Immature natural killer cell (primary cell): ENCODE data around the gene DSCAML1. TPM values are rescaled to one million over a fixed set of nuclear protein-coding genes. Genes with fewer than 3 reads are reported as not detected.

Experiments used
- DNase-seq, 3 donors: peaks; one replicate each; pipeline ENCODE4 v3.0.0; 2022; ENCODE audit warnings: mixed read lengths in 1 of 3
- H3K27ac Mint-ChIP-seq, 6 donors: one replicate each; pipeline ENCODE4 v1.8.0; 2020; ENCODE audit warnings: mixed read lengths in 6 of 6, mild to moderate bottlenecking in 5 of 6, inconsistent platforms in 4 of 6, moderate library complexity in 3 of 6
- H3K27me3 Mint-ChIP-seq, 3 donors: one replicate each; pipeline ENCODE4 v1.8.0; 2020 to 2021; ENCODE audit warnings: low read depth in 3 of 3, mild to moderate bottlenecking in 3 of 3, mixed read lengths in 3 of 3, moderate library complexity in 3 of 3, inconsistent platforms in 1 of 3
- H3K36me3 Mint-ChIP-seq, 3 donors: one replicate each; pipeline ENCODE4 v1.8.0; 2020; ENCODE audit warnings: mixed read lengths in 3 of 3, inconsistent platforms in 2 of 3, mild to moderate bottlenecking in 2 of 3
- H3K4me1 Mint-ChIP-seq, 2 donors: one replicate each; pipeline ENCODE4 v1.8.0; 2020; ENCODE audit warnings: inconsistent platforms in 2 of 2, mild to moderate bottlenecking in 2 of 2, mixed read lengths in 2 of 2, moderate library complexity in 1 of 2
- H3K4me3 Mint-ChIP-seq, 5 donors: one replicate each; pipeline ENCODE4 v1.8.0; 2020; ENCODE audit warnings: mild to moderate bottlenecking in 5 of 5, mixed read lengths in 5 of 5, inconsistent platforms in 3 of 5, moderate library complexity in 3 of 5
- H3K9me3 Mint-ChIP-seq, 6 donors: one replicate each; pipeline ENCODE4 v1.8.0; 2020; ENCODE audit warnings: mild to moderate bottlenecking in 6 of 6, mixed read lengths in 6 of 6, inconsistent platforms in 4 of 6, moderate library complexity in 3 of 6
- polyA plus RNA-seq, 3 donors: library from polyadenylated mRNA; unstranded; fragments of 300-500 nt; fragmentation: Illumina TruSeq; gene quantifications; one replicate each; pipeline ENCODE4 v1.2.3, GENCODE V29; 2021

The DSCAML1 gene
- polyA plus RNA-seq, 3 donors from 2014 or later: not detected

- Mint-ChIP-seq H3K27ac (no peak overlapping the region), H3K9me3 (no peaks in the 10 kb centered on the region), H3K36me3 (no peaks in the 10 kb centered on the region), H3K4me1 (no peaks in the 10 kb centered on the region), H3K27me3 (peaks cover 0 to 2% (median 1%) of the 10 kb centered on the region in 3 donors), H3K4me3 (no peak overlapping the region)
- no peak for DNase-seq
Measured at GRCh38 chr11:117497206-117497951, 299.6 kb downstream of the DSCAML1 start.

DNA sequence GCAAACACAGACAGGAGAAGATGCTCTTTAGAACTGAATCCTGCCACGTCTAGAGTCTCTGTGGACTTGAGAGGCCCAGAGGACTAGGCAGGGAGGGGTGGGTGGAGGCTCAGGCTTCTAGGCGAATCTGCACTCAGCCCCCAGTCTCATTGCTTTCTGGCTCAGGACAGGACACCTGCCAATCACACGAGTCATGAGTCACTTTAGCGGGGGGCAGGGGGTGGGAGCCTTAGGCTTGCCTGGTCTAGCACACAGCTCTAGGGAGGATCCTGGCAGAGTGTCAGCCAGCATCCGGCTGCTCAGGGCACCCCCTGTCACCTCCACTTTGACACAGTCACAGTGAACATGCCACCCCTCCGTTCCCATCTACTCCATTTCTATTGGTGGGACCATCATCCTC lies 301.7 kb downstream of the DSCAML1 start:
- peaks cover 0 to 2% (median 0%) of the 10 kb centered on the region in 3 donors for H3K27me3 Mint-ChIP-seq
- no peak overlapping the region for H3K4me3 Mint-ChIP-seq
- no peak for DNase-seq
- H3K9me3 Mint-ChIP-seq: no peaks in the 10 kb centered on the region
- no peaks in the 10 kb centered on the region for H3K36me3 Mint-ChIP-seq
- H3K27ac Mint-ChIP-seq: no peak overlapping the region
- no peaks in the 10 kb centered on the region for H3K4me1 Mint-ChIP-seq

DNA sequence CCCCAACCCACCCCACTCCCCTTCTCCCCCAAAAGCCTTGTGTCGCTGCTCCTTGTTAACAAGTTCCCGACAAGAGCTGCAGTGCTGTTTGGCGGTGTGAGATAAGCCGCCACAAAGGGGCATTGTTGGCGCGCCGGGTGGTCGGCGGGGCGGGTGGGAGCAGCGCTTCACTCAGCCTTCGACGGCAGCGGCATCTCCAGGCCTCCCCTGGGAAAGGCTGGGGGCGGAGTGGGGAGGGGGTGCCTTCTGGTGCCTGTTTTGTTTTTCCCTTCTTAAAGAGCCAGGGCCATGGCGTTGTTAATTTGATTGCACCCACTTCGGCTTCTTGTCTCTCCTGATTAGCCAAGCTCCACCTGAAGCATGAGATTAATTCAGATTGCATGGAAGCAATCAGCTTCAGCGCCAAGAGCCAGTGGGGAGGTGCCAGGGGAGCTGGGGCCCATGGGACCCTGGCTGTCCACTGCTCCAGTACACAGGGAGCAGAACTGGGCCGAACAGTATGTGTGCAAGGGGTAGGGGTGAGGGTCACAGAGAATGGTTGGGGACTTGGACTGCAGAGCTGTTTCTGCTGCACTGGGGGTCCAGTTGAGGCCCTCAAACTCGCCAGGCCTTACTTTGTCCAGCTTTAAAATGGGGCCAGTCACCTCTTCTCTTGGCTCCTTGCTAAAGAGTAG lies 304.3 kb downstream of the DSCAML1 start:
- Mint-ChIP-seq H3K27ac (no peak overlapping the region), H3K4me3 (no peak overlapping the region), H3K9me3 (no peaks in the 10 kb centered on the region), H3K36me3 (no peaks in the 10 kb centered on the region), H3K4me1 (no peaks in the 10 kb centered on the region), H3K27me3 (peaks cover 0 to 10% (median 2%) of the 10 kb centered on the region in 3 donors)
- no peak for DNase-seq

- no peak for DNase-seq
- Mint-ChIP-seq H3K36me3 (no peaks in the 10 kb centered on the region), H3K27me3 (peaks cover 0 to 10% (median 4%) of the 10 kb centered on the region in 3 donors), H3K9me3 (no peaks in the 10 kb centered on the region), H3K4me1 (no peaks in the 10 kb centered on the region), H3K27ac (no peak overlapping the region), H3K4me3 (no peak overlapping the region)
Measured at GRCh38 chr11:117490911-117491310, 306.1 kb downstream of the DSCAML1 start.

DNA sequence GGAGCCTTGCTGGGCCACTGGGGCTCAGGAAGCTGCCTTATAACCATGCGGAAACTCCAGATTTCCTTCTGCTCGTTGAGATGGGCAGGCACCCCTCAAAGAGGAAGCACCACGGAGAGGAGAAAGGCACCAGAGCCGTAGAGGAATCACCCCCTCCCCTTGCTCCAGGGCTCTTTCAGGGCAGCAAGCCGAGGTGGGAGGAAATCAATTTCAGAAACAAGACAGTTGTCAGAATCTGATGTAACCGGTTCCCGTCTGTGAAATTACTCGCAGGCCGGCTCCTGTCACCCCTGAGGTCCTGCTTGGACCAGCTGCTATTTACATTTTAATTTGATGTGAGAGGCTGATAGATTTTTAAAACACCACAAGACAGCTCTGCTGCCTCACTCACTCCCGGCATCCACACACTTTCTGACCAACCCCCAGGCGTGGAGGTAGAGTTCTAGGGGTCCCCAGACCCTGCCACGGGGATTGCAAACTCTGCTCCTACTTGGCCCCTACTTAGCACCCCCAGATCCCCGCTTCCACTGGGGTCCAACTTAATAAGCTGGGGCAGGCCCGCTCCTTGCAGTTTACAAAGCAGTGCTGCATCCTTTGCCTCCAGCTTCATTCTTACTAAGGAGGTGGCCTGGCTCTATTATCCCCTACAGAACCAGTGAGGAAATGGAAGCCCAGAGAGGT lies 306.9 kb downstream of the DSCAML1 start:
- H3K4me3 Mint-ChIP-seq: no peak overlapping the region
- no peak for DNase-seq
- H3K4me1 Mint-ChIP-seq: no peaks in the 10 kb centered on the region
- H3K27ac Mint-ChIP-seq: no peak overlapping the region
- peaks cover 0 to 13% (median 4%) of the 10 kb centered on the region in 3 donors for H3K27me3 Mint-ChIP-seq
- no peaks in the 10 kb centered on the region for H3K9me3 Mint-ChIP-seq
- no peaks in the 10 kb centered on the region for H3K36me3 Mint-ChIP-seq

- no peaks in the 10 kb centered on the region for H3K4me1 Mint-ChIP-seq
- H3K4me3 Mint-ChIP-seq: no peak overlapping the region
- H3K9me3 Mint-ChIP-seq: no peaks in the 10 kb centered on the region
- DNase-seq: no peak
- H3K27me3 Mint-ChIP-seq: peaks cover 0 to 14% (median 4%) of the 10 kb centered on the region in 3 donors
- H3K36me3 Mint-ChIP-seq: no peaks in the 10 kb centered on the region
- no peak overlapping the region for H3K27ac Mint-ChIP-seq
Measured at GRCh38 chr11:117488996-117489952, 307.7 kb downstream of the DSCAML1 start.

DNA sequence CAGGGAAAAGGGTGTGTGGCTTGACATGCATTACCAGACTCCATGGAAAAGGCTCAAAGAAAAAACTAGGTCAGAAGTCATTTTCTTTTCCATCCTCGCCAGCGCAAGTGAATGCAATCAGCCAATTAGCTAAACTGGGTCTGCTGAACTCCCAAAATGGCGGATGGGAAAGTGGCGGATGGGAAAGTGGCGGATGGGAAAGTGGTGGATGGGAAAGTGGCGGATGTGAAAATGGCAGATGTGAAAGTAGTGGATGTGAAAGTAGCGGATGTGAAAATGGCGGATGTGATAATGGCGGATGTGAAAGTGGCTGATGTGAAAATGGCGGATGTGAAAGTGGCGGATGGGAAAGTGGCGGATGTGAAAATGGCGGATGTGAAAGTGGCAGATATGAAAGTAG lies 311.0 kb downstream of the DSCAML1 start:
- Mint-ChIP-seq H3K4me3 (no peak overlapping the region), H3K9me3 (no peaks in the 10 kb centered on the region), H3K27me3 (peaks cover 0 to 16% (median 4%) of the 10 kb centered on the region in 3 donors), H3K4me1 (no peaks in the 10 kb centered on the region), H3K36me3 (no peaks in the 10 kb centered on the region), H3K27ac (no peak overlapping the region)
- DNase-seq: no peak

GRCh38 chr11:117484156-117484555 lies 312.9 kb downstream of the DSCAML1 start:
- Mint-ChIP-seq H3K36me3 (no peaks in the 10 kb centered on the region), H3K27ac (no peak overlapping the region)

DNA sequence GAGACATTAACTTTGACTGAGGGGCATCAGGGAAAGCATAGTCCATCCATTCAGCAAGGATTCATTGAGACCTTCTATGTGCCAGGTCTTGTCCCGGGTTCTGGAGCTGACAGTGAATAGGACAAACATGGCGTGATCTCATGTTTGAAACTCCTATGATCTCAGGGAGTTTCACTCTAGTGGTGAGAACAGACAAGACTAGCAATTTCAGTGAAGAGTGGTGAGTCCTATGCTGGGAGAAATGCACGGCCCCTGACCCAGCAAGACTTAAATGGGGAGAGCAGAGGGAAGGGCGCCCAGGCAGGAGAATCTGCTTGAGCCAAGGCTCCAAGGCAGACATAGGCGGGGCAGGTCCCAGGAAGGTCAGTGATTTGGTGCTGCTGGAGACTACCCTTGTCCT lies 313.6 kb downstream of the DSCAML1 start:
- no peak overlapping the region for H3K4me3 Mint-ChIP-seq
- H3K27me3 Mint-ChIP-seq: peaks cover 0 to 13% (median 6%) of the 10 kb centered on the region in 3 donors
- no peak for DNase-seq
- H3K27ac Mint-ChIP-seq: no peak overlapping the region
- no peaks in the 10 kb centered on the region for H3K4me1 Mint-ChIP-seq
- no peaks in the 10 kb centered on the region for H3K9me3 Mint-ChIP-seq
- no peaks in the 10 kb centered on the region for H3K36me3 Mint-ChIP-seq

More at GRCh38 chr11:117484156-117484555, 312.9 kb downstream of the DSCAML1 start:
- no peaks in the 10 kb centered on the region for H3K4me1 Mint-ChIP-seq
- DNase-seq: no peak
- no peaks in the 10 kb centered on the region for H3K9me3 Mint-ChIP-seq
- peaks cover 0 to 16% (median 7%) of the 10 kb centered on the region in 3 donors for H3K27me3 Mint-ChIP-seq
- H3K4me3 Mint-ChIP-seq: no peak overlapping the region

GRCh38 chr11:117482881-117483280 lies 314.1 kb downstream of the DSCAML1 start:
- Mint-ChIP-seq H3K4me1 (no peaks in the 10 kb centered on the region), H3K27ac (no peak overlapping the region), H3K4me3 (no peak overlapping the region), H3K36me3 (no peaks in the 10 kb centered on the region), H3K27me3 (peaks cover 0 to 11% (median 6%) of the 10 kb centered on the region in 3 donors), H3K9me3 (no peaks in the 10 kb centered on the region)
- DNase-seq: no peak

DNA sequence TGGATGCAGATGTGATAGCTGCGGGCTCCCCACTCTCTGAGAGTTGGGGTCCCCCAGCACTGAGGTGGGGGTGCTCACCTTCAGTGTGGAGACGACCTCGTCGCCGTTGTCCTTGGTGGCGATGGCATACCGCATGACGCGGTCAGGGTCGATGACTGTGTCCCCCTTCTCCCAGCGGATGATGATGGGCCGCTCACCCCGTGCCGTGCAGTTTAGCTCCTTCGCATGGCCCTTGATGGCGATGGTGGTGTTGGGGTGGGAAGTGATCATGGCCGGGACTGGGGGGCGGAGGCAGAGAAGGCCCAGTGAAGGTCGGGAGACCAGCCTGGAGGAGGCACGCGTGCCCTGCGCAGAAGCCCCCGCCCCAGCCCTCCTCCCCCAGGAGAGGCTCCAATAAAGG lies 315.1 kb downstream of the DSCAML1 start:
- Mint-ChIP-seq H3K9me3 (no peaks in the 10 kb centered on the region), H3K36me3 (no peaks in the 10 kb centered on the region), H3K27ac (no peak overlapping the region), H3K4me1 (no peaks in the 10 kb centered on the region), H3K4me3 (no peak overlapping the region), H3K27me3 (peaks cover 0 to 11% (median 3%) of the 10 kb centered on the region in 3 donors)
- no peak for DNase-seq

GRCh38 chr11:117481036-117481435 lies 316.0 kb downstream of the DSCAML1 start:
- Mint-ChIP-seq H3K27ac (no peak overlapping the region), H3K9me3 (no peaks in the 10 kb centered on the region), H3K27me3 (peaks cover 0 to 11% (median 3%) of the 10 kb centered on the region in 3 donors), H3K36me3 (no peaks in the 10 kb centered on the region), H3K4me3 (no peak overlapping the region), H3K4me1 (no peaks in the 10 kb centered on the region)
- no peak for DNase-seq

GRCh38 chr11:117480221-117480620 lies 316.8 kb downstream of the DSCAML1 start:
- Mint-ChIP-seq H3K27me3 (peaks cover 0 to 9% (median 3%) of the 10 kb centered on the region in 3 donors), H3K36me3 (no peaks in the 10 kb centered on the region), H3K4me3 (no peak overlapping the region), H3K4me1 (no peaks in the 10 kb centered on the region), H3K27ac (no peak overlapping the region), H3K9me3 (no peaks in the 10 kb centered on the region)
- DNase-seq: no peak
